Measurements from ENCODE around the gene PPFIA2.

The PPFIA2 gene

GRCh38 chr12:81679614-81680013 lies 79.5 kb downstream of the PPFIA2 start:
- TF ChIP-seq TCF12 (IDR thresholded peaks at IDR 0.05; ENCODE audit: low read depth) (no peak), MAX (IDR thresholded peaks at IDR 0.05) (no peak), TAF1 (IDR thresholded peaks at IDR 0.05; ENCODE audit: low read depth) (no peak), EP300 (IDR thresholded peaks at IDR 0.05; ENCODE audit: borderline replicate concordance) (no peak), REST (IDR thresholded peaks at IDR 0.05; ENCODE audit: low read depth) (no peak), ZBTB7A (IDR thresholded peaks at IDR 0.05; ENCODE audit: low read depth) (no peak), NFIC (IDR thresholded peaks at IDR 0.05) (no peak), CEBPB (IDR thresholded peaks at IDR 0.05) (no peak), CREB1 (IDR thresholded peaks at IDR 0.05; ENCODE audit: low read depth) (no peak), TEAD4 (IDR thresholded peaks at IDR 0.05) (no peak), EGR1 (IDR thresholded peaks at IDR 0.05) (no peak), FOXM1 (IDR thresholded peaks at IDR 0.05; ENCODE audit: borderline replicate concordance, low read depth) (no peak), YY1 (IDR thresholded peaks at IDR 0.05; ENCODE audit: low read depth) (no peak), USF1 (IDR thresholded peaks at IDR 0.05) (no peak), RAD21 (IDR thresholded peaks at IDR 0.05; ENCODE audit: low read depth) (no peak)

- TF ChIP-seq REST (IDR thresholded peaks at IDR 0.05; ENCODE audit: low read depth), result no peak
- no peak for TF ChIP-seq FOXM1 (IDR thresholded peaks at IDR 0.05; ENCODE audit: borderline replicate concordance, low read depth)
- no peak for TF ChIP-seq USF1 (IDR thresholded peaks at IDR 0.05)
- no peak for TF ChIP-seq TEAD4 (IDR thresholded peaks at IDR 0.05)
- no peak for TF ChIP-seq RAD21 (IDR thresholded peaks at IDR 0.05; ENCODE audit: low read depth)
- no peak for TF ChIP-seq CEBPB (IDR thresholded peaks at IDR 0.05)
- TF ChIP-seq NFIC (IDR thresholded peaks at IDR 0.05), result no peak
- no peak for TF ChIP-seq TCF12 (IDR thresholded peaks at IDR 0.05; ENCODE audit: low read depth)
- no peak for TF ChIP-seq MAX (IDR thresholded peaks at IDR 0.05)
- TF ChIP-seq ZBTB7A (IDR thresholded peaks at IDR 0.05; ENCODE audit: low read depth), result no peak
- no peak for TF ChIP-seq CREB1 (IDR thresholded peaks at IDR 0.05; ENCODE audit: low read depth)
- no peak for TF ChIP-seq EP300 (IDR thresholded peaks at IDR 0.05; ENCODE audit: borderline replicate concordance)
These were observed 88.4 kb downstream of the PPFIA2 start for GRCh38 chr12:81670759-81671158.

GRCh38 chr12:81668475-81668874 lies 90.7 kb downstream of the PPFIA2 start:
- TF ChIP-seq YY1 (IDR thresholded peaks at IDR 0.05; ENCODE audit: low read depth), result no peak
- no peak for TF ChIP-seq NFIC (IDR thresholded peaks at IDR 0.05)
- no peak for TF ChIP-seq CEBPB (IDR thresholded peaks at IDR 0.05)
- TF ChIP-seq REST (IDR thresholded peaks at IDR 0.05; ENCODE audit: low read depth), result no peak
- no peak for TF ChIP-seq MAX (IDR thresholded peaks at IDR 0.05)
- TF ChIP-seq TAF1 (IDR thresholded peaks at IDR 0.05; ENCODE audit: low read depth), result no peak
- TF ChIP-seq USF1 (IDR thresholded peaks at IDR 0.05), result no peak
- TF ChIP-seq RAD21 (IDR thresholded peaks at IDR 0.05; ENCODE audit: low read depth), result no peak
- no peak for TF ChIP-seq EGR1 (IDR thresholded peaks at IDR 0.05)
- no peak for TF ChIP-seq EP300 (IDR thresholded peaks at IDR 0.05; ENCODE audit: borderline replicate concordance)
- TF ChIP-seq TEAD4 (IDR thresholded peaks at IDR 0.05), result no peak
- TF ChIP-seq TCF12 (IDR thresholded peaks at IDR 0.05; ENCODE audit: low read depth), result no peak
- no peak for TF ChIP-seq CREB1 (IDR thresholded peaks at IDR 0.05; ENCODE audit: low read depth)

- no peak for TF ChIP-seq FOXM1 (IDR thresholded peaks at IDR 0.05; ENCODE audit: borderline replicate concordance, low read depth)
- TF ChIP-seq RAD21 (IDR thresholded peaks at IDR 0.05; ENCODE audit: low read depth), result peak; percentile 76
These were observed 114.6 kb downstream of the PPFIA2 start for GRCh38 chr12:81644503-81644902.
